Stomach smooth muscle (tissue), 2 donors: Measurements from ENCODE around the gene DGKG.

ENCODE experiments used
- H3K27ac ChIP-seq: one replicate; pipeline ENCODE4 v1.7.0; 2013; ENCODE audit warnings: mild to moderate bottlenecking, low read length, inconsistent platforms
- H3K27me3 ChIP-seq, 2 donors: one replicate each; pipeline ENCODE4 v1.7.0; 2013; ENCODE audit warnings: low read length in 2 of 2; ENCODE audit not compliant: insufficient read depth in 2 of 2, control insufficient read depth in 1 of 2
- H3K36me3 ChIP-seq, 2 donors: one replicate each; pipeline ENCODE4 v1.7.0; 2013; ENCODE audit warnings: low read length in 2 of 2; ENCODE audit not compliant: control insufficient read depth in 2 of 2, insufficient read depth in 2 of 2
- H3K4me1 ChIP-seq: one replicate; pipeline ENCODE4 v1.7.0; 2013; ENCODE audit warnings: low read length; ENCODE audit not compliant: control insufficient read depth, insufficient read depth
- H3K4me3 ChIP-seq, 2 donors: one replicate each; pipeline ENCODE4 v1.7.0; 2013; ENCODE audit warnings: low read length in 2 of 2
- H3K9ac ChIP-seq, 2 donors: one replicate each; pipeline ENCODE4 v1.7.0; 2013; ENCODE audit warnings: low read length in 2 of 2, mild to moderate bottlenecking in 1 of 2
- H3K9me3 ChIP-seq, 2 donors: one replicate each; pipeline ENCODE4 v1.7.0; 2013; ENCODE audit warnings: low read length in 2 of 2; ENCODE audit not compliant: control insufficient read depth in 2 of 2
- donor health status: healthy.
- donor health status: Pancreatic carcinoma.

Gene DGKG

GRCh38 chr3:186361762-186362536 is at the start of gene DGKG:
Gene DGKG (minus strand): TSS chr3:186362234. CDS start chr3:186320459, 41,775 bp downstream.
- peak within 1 kb of the TSS; percentile 74 for H3K27ac ChIP-seq
- peak within 1 kb of the TSS; percentile 80 to 94 for H3K4me3 ChIP-seq
- H3K9ac ChIP-seq, result peak within 1 kb of the TSS; percentile 68 to 84
- no peaks in the 10 kb centered on the region for H3K9me3 ChIP-seq
- H3K36me3 ChIP-seq, result no peaks in the 10 kb centered on the region
- H3K4me1 ChIP-seq, result peaks cover 38% of the 10 kb centered on the region
- peaks cover 0 to 2% of the 10 kb centered on the region in 2 donors for H3K27me3 ChIP-seq

GRCh38 chr3:186411089-186411488 is 49.1 kb upstream of the DGKG start:
- no peak overlapping the region for H3K4me3 ChIP-seq
- H3K9me3 ChIP-seq, result no peaks in the 10 kb centered on the region
- H3K4me1 ChIP-seq, result peaks cover 48% of the 10 kb centered on the region
- H3K27me3 ChIP-seq, result no peaks in the 10 kb centered on the region
- no peaks in the 10 kb centered on the region for H3K36me3 ChIP-seq
- H3K27ac ChIP-seq, result no peak overlapping the region
- H3K9ac ChIP-seq, result no peak overlapping the region

GRCh38 chr3:186406669-186407635 is 44.9 kb upstream of the DGKG start:
- Histone ChIP-seq H3K27ac (peak overlapping the region; percentile 88), H3K27me3 (no peaks in the 10 kb centered on the region), H3K9ac (peak overlapping the region in 1 of 2 donors; percentile 55), H3K36me3 (no peaks in the 10 kb centered on the region), H3K4me1 (peaks cover 28% of the 10 kb centered on the region), H3K4me3 (peak overlapping the region in 1 of 2 donors; percentile 29), H3K9me3 (no peaks in the 10 kb centered on the region)

GRCh38 chr3:186401556-186401955 is 39.5 kb upstream of the DGKG start:
- Histone ChIP-seq H3K9ac (no peak overlapping the region), H3K36me3 (no peaks in the 10 kb centered on the region), H3K27ac (no peak overlapping the region), H3K4me3 (no peak overlapping the region), H3K4me1 (peaks cover 5% of the 10 kb centered on the region), H3K9me3 (no peaks in the 10 kb centered on the region), H3K27me3 (no peaks in the 10 kb centered on the region)

- Histone ChIP-seq H3K9me3 (no peaks in the 10 kb centered on the region), H3K9ac (no peak overlapping the region)
Observed at GRCh38 chr3:186400662-186401061, 38.6 kb upstream of the DGKG start.

GRCh38 chr3:186400026-186400425 is 38.0 kb upstream of the DGKG start:
- no peak overlapping the region for H3K4me3 ChIP-seq
- no peaks in the 10 kb centered on the region for H3K36me3 ChIP-seq
- no peaks in the 10 kb centered on the region for H3K9me3 ChIP-seq
- no peaks in the 10 kb centered on the region for H3K27me3 ChIP-seq
- H3K9ac ChIP-seq, result no peak overlapping the region
- no peaks in the 10 kb centered on the region for H3K4me1 ChIP-seq
- H3K27ac ChIP-seq, result no peak overlapping the region

More at GRCh38 chr3:186400662-186401061, 38.6 kb upstream of the DGKG start:
- no peak overlapping the region for H3K27ac ChIP-seq
- H3K4me1 ChIP-seq, result no peaks in the 10 kb centered on the region
- H3K27me3 ChIP-seq, result no peaks in the 10 kb centered on the region
- H3K36me3 ChIP-seq, result no peaks in the 10 kb centered on the region
- no peak overlapping the region for H3K4me3 ChIP-seq

GRCh38 chr3:186394566-186395217 is 32.7 kb upstream of the DGKG start:
- no peaks in the 10 kb centered on the region for H3K4me1 ChIP-seq
- no peak overlapping the region for H3K9ac ChIP-seq
- no peak overlapping the region for H3K27ac ChIP-seq
- H3K4me3 ChIP-seq, result no peak overlapping the region
- H3K9me3 ChIP-seq, result no peaks in the 10 kb centered on the region
- H3K27me3 ChIP-seq, result no peaks in the 10 kb centered on the region
- H3K36me3 ChIP-seq, result no peaks in the 10 kb centered on the region

GRCh38 chr3:186386883-186387560 is 25.0 kb upstream of the DGKG start:
- no peaks in the 10 kb centered on the region for H3K27me3 ChIP-seq

GRCh38 chr3:186385856-186386602 is 24.0 kb upstream of the DGKG start:
- no peak overlapping the region for H3K4me3 ChIP-seq
- peaks cover 11% of the 10 kb centered on the region for H3K4me1 ChIP-seq
- H3K27me3 ChIP-seq, result no peaks in the 10 kb centered on the region
- no peak overlapping the region for H3K27ac ChIP-seq
- H3K9me3 ChIP-seq, result no peaks in the 10 kb centered on the region
- H3K36me3 ChIP-seq, result no peaks in the 10 kb centered on the region
- no peak overlapping the region for H3K9ac ChIP-seq

More at GRCh38 chr3:186386883-186387560, 25.0 kb upstream of the DGKG start:
- H3K9me3 ChIP-seq, result no peaks in the 10 kb centered on the region
- no peak overlapping the region for H3K9ac ChIP-seq
- H3K27ac ChIP-seq, result no peak overlapping the region
- peaks cover 10% of the 10 kb centered on the region for H3K4me1 ChIP-seq
- no peak overlapping the region for H3K4me3 ChIP-seq
- no peaks in the 10 kb centered on the region for H3K36me3 ChIP-seq
